Right atrium auricular region (tissue), 2 donors: ENCODE measurements around the gene APMAP. TPM values are rescaled to one million over a fixed set of nuclear protein-coding genes. Genes with fewer than 3 reads are reported as not detected.

Source experiments
- DNase-seq: peaks from one replicate; pipeline ENCODE4 v3.0.0-alpha.2; 2019; ENCODE audit warnings: low spot score
- H3K27ac ChIP-seq, 2 donors: fragments of 200-600 bp; sonication (generic); 1 replicate in 1 of 2; 2 replicates in 1 of 2; pipeline ENCODE4 v1.5.1; 2016 to 2019
- H3K27me3 ChIP-seq, 2 donors: fragments of 200-600 bp; sonication (generic); one replicate each; pipeline versions ENCODE4 v1.5.1 to v1.6.0; 2017 to 2019
- H3K36me3 ChIP-seq: fragments of 200-600 bp; sonication (generic); one replicate; pipeline ENCODE4 v1.5.1; 2016
- H3K4me1 ChIP-seq, 2 donors: fragments of 200-600 bp; sonication (generic); one replicate each; pipeline versions ENCODE4 v1.5.1 to v1.6.0; 2017 to 2019
- H3K4me3 ChIP-seq, 2 donors: fragments of 200-600 bp; sonication (generic); 1 replicate in 1 of 2; 2 replicates in 1 of 2; pipeline ENCODE4 v1.5.1; 2017 to 2019; ENCODE audit warnings: mild to moderate bottlenecking in 1 of 2, moderate library complexity in 1 of 2
- H3K9me3 ChIP-seq, 2 donors: fragments of 200-600 bp; sonication (generic); one replicate each; pipeline ENCODE4 v1.5.1; 2019
- CTCF ChIP-seq, 2 donors: fragments of 200-600 bp; sonication (generic); IDR thresholded peaks; one replicate each; pipeline ENCODE4 v1.5.1; 2019; ENCODE audit warnings: antibody characterized with exemption in 2 of 2
- total RNA-seq, 2 donors: library from RNA; depleted of rRNA; stranded (reverse); fragments of >200 nt; gene quantifications; one replicate each; pipeline ENCODE4 v1.1.0, GENCODE V29; 2016

The APMAP gene
- total RNA-seq, 2 donors from 2014 or later: 30.3 to 30.5 TPM

DNA sequence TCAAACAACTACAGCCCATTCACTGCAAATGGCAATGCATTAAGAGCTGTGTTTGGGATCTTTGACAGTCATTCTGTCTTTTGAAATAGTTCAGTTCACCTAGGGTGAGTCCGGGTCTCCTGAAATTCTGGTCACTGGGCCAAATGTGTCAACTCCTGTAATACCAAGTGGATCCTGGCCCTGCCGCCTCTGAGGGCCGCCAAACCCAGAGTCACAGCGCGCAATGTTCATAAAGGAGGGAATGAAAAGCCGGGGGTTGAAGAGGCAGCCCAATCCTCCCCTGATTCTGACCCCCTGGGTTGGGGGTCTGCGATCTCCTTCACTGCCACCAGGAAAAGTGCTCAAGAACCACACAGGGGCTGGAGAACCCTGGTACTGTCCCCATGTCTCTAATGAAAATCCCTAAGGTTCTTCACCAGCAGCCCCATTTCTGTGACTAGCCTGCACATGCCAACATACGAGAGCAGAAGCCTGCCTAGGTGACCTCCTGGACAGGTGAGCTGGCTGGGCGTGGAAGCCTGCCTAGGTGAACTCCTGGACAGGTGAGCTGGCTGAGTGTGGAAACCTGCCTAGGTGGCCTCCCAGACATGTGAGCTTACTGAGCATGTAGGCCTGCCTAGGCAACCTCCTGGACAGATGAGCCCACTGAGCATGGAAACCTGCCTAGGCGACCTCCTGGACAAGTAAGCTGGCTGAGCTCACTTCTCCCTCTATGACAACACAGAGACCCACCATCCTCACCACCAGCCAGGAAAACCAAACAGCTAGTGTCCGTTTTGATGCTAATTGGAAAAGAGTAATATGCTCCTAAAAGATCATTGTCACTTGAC lies 16.1 kb upstream of the APMAP start:
- peak overlapping the region; percentile 82 for H3K27ac ChIP-seq
- peaks cover 58% of the 10 kb centered on the region for H3K36me3 ChIP-seq
- peaks cover 0 to 21% of the 10 kb centered on the region in 2 donors for H3K4me1 ChIP-seq
- no peaks in the 10 kb centered on the region for H3K9me3 ChIP-seq
- H3K4me3 ChIP-seq: no peak overlapping the region
- H3K27me3 ChIP-seq: no peaks in the 10 kb centered on the region
- TF ChIP-seq CTCF (IDR thresholded peaks at IDR 0.05): no peak
- no peak for DNase-seq

GRCh38 chr20:25007491-25008305 lies 15.1 kb upstream of the APMAP start:
- Histone ChIP-seq H3K9me3 (no peaks in the 10 kb centered on the region), H3K36me3 (peaks cover 49% of the 10 kb centered on the region), H3K4me1 (peaks cover 0 to 21% of the 10 kb centered on the region in 2 donors), H3K27me3 (no peaks in the 10 kb centered on the region), H3K27ac (no peak overlapping the region), H3K4me3 (no peak overlapping the region)
- TF ChIP-seq CTCF (IDR thresholded peaks at IDR 0.05): no peak
- no peak for DNase-seq

DNA sequence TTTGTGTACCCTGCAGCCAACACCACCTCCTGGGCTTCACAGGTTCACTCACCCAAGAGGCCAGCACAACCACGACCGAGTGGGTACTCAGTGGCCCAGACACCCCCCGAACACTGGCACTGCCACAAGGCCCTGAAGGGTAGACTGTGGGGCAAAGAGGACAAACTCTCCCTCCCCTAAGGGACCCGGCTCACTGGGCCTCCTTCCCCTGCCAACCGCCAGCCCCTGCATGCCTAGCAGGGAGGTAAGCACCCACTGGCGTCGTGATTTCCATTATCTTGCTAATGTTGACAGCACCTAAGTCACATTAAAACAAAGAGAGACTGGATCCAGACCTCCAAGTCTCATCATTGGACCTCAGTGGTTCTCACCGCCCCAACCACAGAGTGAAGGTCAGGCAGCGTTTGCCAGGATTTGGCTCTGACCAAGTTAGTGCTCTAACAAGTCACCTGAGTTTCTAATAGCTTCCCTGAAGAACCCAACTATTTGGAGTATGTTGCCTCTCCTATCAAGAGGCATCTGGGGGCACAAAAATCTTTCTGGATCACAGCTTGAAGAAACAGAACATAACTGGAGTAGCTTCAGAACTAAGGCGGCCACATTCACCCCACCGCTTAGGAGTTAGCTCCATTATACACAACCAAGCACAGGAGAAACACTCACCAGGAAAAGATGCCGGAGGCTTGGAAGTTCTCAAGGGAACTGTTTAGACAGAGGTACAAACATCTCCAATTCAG lies 14.0 kb upstream of the APMAP start:
- H3K4me3 ChIP-seq: no peak overlapping the region
- no peaks in the 10 kb centered on the region for H3K9me3 ChIP-seq
- DNase-seq: peak; percentile 44
- no peaks in the 10 kb centered on the region for H3K27me3 ChIP-seq
- H3K36me3 ChIP-seq: peaks cover 38% of the 10 kb centered on the region
- peak overlapping the region in 1 of 2 donors; percentile 60 for H3K27ac ChIP-seq
- TF ChIP-seq CTCF (IDR thresholded peaks at IDR 0.05): no peak
- peaks cover 0 to 21% of the 10 kb centered on the region in 2 donors for H3K4me1 ChIP-seq

- peaks cover 34% of the 10 kb centered on the region for H3K36me3 ChIP-seq
- DNase-seq: no peak
Observed at GRCh38 chr20:25005661-25006060, 13.1 kb upstream of the APMAP start.

More at GRCh38 chr20:25005661-25006060, 13.1 kb upstream of the APMAP start:
- Histone ChIP-seq H3K27me3 (no peaks in the 10 kb centered on the region), H3K4me1 (peaks cover 0 to 25% of the 10 kb centered on the region in 2 donors), H3K4me3 (no peak overlapping the region), H3K27ac (peak overlapping the region; percentile 22 to 60), H3K9me3 (no peaks in the 10 kb centered on the region)
- TF ChIP-seq CTCF (IDR thresholded peaks at IDR 0.05): no peak
